ENCODE results near the gene CYP26B1.

CYP26B1 gene, protein sequence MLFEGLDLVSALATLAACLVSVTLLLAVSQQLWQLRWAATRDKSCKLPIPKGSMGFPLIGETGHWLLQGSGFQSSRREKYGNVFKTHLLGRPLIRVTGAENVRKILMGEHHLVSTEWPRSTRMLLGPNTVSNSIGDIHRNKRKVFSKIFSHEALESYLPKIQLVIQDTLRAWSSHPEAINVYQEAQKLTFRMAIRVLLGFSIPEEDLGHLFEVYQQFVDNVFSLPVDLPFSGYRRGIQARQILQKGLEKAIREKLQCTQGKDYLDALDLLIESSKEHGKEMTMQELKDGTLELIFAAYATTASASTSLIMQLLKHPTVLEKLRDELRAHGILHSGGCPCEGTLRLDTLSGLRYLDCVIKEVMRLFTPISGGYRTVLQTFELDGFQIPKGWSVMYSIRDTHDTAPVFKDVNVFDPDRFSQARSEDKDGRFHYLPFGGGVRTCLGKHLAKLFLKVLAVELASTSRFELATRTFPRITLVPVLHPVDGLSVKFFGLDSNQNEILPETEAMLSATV

DNA sequence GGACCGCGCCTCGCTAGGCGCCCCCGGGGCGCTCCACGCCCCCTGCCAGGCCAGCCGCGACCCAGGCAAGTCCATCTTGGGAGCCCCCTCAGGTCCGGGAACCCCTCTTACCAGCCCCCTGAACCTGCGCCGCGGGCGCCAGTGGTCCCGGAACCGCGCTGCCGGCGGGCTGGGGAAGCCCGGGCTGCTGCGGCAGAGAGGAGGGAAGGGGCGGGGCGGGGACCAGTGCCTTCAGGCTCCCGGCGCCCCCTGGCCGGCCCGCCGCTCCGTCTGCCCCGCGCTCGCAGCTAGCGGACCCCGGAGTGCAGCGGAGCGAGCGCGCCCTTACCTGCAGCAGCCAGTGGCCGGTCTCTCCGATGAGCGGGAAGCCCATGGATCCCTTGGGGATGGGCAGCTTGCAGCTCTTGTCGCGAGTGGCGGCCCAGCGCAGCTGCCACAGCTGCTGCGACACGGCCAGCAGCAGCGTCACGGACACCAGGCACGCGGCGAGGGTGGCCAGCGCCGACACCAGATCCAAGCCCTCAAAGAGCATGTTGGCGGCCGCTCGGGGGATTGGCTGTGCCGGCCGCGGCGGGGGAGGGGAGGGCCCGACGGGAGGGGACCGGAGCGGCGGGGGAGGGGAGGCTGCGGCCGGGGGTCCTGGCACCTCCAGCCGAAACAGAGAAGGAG is at the start of gene CYP26B1:
Gene CYP26B1 (minus strand): TSS at position 560 of the 669 bp plus-strand sequence. CDS start 28 bp downstream, at position 532.
- no peak for DNase-seq

DNA sequence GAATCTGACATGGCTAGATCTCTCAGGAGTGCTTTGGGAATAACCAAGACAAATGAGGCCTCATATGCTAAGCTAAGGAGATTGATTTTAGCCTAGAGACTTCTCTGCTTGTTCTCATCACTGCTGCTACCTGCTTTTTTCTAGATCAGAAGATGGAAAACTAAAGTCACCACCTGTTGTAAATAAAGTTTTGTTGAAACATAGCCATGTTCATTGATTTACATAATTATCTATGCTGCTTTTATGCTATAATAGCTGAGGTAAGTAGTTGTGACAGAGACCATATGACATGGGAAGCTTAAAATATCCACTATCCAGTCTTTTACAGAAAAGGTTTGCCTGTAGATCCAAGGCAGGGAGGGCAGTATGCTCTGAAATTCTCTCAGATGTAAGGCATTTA is 46.1 kb upstream of the CYP26B1 start:
- DNase-seq = no peak

DNA sequence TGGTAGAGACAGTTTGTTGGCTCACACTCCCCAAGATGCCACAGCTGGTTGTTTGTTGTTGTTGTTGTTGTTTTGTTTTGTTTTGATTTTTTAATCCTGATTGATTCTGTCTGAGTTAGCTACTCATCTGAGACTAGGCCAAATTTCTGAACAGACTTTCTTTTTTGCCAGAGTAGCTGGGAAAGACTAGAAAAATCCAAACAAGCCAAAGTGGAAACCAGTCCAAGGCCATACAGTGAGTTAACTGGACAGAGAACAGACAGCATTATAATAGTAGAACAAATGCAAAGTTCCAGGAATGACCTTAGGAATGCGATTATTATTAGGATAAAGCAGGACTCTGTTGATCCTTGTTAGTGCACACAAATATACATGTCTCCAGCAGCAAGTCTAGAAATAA is 43.8 kb upstream of the CYP26B1 start:
- no peak for DNase-seq

DNA sequence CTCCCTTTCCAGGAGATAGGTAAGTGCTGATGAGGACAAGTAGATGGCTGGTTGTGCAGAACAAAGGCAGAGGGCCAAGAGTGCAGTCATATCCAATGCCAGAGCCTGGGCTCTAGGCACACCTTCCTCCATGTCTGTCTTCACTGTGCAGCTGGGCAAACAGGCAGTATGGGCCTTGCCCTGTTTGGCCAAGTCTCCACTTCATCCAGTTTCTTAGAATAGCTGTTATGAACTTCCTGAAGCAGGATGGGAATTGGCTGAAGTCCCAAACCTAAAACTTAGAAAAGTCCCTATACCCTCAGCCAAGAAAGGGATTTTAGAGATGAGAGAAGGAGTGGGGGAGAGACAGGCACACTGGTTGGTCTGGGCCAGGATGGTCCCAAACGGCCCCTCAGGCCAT is 37.5 kb upstream of the CYP26B1 start:
- DNase-seq = no peak

DNA sequence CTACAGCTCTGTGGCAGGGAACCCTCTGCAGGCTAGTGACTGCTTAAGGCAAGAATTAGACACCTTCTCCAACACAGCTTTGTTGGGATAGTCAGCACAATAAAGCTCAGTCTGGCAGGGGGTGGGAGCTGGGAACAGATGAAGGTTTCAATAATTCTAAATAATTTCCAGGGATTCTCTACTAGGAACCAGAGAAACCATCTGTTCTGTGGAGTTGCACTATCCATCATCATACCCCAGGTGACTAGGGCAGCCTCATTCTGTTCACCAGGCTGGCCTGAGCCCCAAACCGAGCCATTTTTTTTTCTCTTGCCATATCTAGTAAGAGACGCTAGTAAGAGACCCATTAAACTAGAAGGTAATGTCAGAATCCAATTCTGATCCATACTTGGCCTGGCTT is 35.8 kb upstream of the CYP26B1 start:
- no peak for DNase-seq

DNA sequence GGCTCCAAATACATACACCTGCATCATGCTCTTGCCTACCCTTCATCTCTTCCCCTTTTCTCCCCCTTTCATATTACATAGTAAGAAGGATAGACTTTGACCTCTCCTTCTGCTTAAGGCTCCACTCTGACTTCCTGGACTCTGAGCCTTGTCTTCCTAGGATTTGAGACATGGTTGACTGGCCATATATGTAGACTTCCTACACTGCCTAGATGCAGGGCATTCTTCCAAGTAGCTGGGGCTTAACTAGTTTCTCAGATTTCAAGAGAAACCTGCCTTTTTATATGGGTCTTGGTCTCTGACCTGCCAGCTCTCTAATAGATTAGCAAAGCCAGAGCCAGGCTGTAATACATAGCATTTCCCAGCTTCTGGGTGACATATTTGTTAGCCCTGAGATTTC is 35.4 kb upstream of the CYP26B1 start:
- no peak for DNase-seq

DNA sequence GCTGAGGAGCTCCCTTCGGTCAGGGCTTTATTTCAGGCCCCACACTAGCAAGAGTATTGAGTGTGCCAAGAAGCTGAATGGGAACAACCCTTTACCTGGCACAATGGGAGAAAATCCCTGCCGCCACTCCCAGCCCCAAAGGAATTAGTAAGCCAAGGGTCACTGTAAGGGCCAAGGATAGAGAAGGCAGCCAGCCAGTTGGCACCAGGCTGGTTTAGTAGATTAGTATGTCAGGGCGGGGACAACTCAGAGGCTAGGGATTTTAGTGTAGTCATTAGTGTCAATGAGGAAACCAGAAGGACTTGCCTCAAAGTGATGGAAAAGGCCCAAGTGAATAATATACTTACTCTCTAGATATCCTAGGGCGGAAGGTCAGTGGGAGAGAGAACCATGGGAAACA is 34.9 kb upstream of the CYP26B1 start:
- DNase-seq = no peak

DNA sequence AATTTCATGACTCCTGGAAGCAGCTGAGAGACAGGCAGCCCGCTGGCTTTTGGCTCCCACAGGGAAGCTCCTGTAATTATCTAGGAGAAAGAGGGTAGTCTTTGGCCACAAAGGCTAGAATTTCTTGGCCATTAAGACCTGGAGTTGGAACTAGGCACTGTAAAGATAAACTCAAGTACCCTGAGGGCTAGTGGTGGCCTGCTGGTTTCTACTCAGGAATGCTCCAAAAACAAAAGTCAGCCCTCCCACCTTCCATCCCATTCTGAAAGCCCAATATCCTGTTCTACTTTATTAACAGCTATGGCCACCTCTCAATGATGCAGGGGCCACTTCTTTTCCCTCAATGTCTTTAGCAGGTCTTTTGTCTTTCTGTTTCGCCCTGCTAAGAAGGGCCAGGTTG is 34.0 kb upstream of the CYP26B1 start:
- no peak for DNase-seq

DNA sequence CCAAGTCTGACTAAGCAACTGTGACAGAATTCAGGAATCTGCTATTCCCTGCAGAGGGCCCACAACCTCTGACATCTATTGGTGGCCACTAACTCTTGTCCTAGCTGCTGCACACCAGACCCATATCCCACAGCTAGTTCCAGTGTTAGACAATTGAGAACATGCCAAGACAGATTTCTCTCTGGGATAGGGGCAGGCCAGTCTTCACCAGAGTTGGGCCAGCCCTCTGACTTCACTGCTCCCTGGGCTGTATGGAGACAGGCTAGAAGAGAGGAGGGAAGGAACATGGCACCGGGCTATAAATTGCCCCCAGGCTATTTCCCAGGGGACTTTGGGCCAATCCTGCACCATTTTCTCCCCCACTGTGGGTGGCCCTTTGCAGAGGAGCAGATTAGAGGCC is 32.7 kb upstream of the CYP26B1 start:
- DNase-seq = no peak

DNA sequence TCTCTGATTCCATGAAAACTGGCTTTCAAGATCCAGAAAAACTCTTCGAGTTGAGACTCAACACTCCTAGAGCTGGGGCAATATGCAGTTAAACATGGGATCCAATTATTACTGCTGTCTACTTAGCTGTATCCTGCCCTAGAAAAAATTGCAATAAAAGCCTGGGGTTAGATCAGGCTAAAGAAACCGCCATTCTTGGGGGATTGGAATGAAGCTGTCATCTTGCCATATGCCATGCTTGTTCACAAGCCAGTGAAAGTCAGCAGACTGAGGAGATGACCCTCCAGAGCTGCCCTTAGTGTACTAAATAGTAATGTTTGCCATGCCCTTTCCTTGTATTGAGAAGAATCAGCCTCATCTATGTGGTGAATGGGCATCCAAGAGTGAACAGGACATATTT is 30.9 kb upstream of the CYP26B1 start:
- no peak for DNase-seq

DNA sequence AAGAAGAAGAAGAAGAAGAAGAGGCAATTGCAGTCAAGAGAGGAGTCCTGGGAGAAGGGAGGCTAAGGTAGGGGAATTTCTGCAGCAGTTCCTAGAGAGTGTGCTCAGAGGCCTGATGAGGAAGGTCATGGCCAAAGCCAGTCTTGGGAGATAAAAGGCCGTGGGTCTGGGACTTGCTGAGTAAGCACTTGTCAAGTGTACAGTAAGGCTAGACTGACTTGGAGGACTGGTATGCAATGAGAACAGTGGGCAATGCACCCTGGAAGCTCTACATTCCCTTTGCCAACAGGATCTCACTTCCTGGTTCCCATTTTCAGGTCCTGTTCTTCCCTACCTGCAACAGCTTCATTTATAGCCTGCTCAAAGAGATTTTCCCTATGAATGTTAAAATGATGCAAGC is 28.6 kb upstream of the CYP26B1 start:
- DNase-seq = no peak

DNA sequence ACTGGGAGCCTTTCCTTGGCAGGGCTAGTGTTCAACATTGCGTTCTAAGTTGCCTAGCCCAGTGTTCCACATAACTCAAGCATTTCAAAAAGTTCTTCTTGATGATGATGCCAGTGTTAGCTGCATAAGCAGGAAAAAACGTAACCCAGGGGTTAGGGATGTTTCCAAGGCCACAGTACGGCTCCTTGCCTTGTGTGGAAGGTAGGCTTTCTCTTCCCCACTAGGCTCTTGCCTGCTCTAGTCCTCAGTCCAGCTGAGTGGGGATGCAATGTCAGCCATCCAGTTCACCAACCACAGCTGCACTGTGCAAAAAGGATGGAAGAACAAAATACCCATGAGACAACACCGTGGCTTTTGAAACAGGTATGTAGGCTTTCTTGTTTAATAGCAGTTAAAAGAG is 28.0 kb upstream of the CYP26B1 start:
- no peak for DNase-seq

DNA sequence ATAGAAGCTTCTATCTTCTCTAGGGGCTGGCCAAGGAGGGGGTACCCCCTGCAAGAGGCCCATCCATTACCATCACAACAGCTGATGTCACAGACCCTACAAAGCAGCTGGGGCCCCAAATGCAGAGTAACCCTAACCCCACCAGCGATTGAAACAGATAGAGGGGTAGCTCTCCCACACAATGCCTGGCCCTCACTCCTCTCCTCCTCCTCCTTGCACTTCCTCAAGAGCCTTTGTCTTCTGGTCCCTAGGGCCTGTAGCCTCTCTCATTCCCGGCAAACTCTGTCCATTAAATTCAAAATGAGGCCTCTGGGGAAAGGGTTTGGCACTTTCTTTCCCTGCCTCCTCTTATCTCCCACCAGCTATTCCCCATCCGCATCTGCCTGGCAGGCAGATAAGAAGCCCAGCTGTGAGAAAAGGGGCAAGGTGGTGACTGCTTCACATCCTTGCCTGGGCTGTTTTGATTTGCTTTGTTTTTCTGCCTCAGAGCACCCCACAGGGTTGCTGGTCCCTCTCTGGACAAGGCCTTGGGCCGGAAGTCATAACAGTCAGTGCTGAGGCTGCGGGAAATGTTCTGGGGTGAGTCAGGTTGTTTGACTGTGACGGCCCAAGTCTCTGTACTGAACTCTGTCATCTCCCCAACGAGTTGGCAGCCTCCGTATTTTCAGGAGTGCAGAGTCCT is 26.1 kb upstream of the CYP26B1 start:
- DNase-seq = no peak

DNA sequence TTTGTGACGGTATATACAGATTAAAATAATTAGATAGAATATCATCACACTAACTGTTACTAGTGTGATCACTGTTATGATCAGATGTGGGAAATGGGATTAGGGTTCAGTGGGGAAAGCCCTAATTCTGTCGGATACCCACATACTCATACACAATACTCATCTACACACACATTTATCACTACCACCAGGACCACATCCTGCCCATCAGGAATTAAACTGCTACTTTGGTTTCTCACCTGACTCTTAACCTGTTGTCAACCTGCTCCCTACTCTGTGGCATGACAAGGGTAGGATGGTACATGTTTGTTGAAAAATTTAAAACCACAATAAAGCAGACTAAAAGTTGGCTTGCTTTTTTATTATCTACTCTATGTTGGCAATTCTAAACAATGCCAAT is 24.8 kb upstream of the CYP26B1 start:
- DNase-seq = no peak

DNA sequence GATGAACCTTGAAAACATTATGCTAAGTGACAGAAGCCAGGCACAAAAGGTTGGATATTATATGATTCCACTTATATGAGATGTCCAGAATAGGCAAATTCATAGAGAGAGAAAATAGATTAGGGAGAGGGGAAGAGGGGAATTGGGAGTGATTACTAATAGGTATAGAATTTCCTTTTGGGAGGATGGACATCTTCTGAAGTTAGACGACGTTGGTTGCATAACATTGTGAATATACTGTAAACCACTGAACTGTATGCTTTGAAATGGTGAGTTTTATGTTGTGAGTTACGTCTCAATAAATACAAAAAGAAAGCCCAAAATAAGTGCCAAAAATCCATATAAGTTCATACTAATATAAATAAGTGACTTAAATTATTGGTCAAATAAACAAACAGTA is 18.6 kb upstream of the CYP26B1 start:
- no peak for DNase-seq

DNA sequence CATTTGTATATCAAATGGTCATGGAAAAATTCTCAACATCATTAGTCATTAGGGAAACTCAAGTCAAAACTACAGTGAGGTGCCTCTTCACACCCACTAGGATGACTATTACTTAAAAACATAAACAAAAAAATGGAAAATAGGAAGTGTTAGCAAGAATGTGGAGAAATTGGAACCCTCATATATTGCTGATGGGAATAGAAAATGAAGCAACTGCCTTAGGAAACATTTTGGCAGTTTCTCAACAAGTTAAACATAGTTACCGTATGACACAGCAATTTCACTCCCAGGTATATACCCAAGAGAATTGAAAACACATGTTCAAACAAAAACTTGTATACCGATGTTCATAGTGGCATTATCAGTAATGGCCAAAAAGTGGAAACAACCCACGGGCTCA is 18.1 kb upstream of the CYP26B1 start:
- DNase-seq = no peak

DNA sequence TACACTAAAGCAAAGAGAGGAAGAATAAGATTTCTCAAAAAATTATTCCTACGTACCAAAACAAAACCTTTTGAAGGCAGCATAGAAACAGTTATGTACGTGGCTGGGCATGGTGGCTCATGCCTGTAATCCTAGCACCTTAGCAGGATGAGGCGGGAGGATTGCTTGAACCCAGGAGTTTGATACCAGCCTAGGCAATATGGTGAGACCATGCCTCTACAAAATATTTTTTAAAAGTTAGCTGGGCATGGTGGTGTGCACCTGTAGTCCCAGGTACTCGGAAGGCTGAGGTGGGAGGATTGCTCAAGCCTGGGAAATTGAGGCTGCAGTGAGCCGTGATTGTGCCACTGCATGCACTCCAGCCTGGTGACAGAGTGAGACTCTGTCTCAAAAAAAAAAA is 14.9 kb upstream of the CYP26B1 start:
- DNase-seq = no peak

DNA sequence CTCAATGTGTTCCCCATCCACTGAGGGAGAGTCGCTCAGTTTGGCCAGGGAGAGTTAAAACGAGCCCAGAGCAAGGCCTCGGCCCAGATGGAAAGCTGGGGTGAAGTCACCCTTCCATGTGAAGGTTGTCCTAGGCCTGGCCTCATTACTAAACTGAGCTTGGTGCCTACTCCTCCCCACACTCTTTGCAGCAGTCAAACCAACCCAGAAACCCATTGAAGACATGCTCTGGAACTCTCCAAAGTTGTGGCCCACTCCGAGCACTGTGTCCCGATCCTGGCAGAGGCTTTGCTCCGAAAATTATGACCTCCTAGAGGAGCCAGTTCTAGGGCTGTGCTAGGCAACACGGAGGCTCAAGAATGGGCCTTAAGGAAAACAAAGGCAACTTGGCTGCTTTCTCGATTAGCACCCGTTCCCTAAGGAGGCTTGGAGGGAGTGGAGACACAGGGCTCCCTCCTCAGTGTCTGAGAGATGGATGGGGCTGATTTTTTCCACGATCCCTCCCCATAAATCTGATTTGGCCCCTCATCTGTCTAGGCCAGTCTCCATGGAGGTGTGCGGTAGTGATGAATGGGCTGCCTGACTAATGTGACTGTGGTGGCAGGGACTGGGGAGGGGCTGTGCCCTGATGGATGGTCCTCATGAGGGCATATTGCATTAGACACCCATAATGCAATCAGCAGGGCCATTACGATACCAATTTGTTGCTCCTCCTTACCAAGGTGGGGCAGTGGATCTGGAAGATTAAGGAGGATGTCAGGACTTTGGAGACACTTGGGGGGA is 11.7 kb upstream of the CYP26B1 start:
- DNase-seq = no peak

DNA sequence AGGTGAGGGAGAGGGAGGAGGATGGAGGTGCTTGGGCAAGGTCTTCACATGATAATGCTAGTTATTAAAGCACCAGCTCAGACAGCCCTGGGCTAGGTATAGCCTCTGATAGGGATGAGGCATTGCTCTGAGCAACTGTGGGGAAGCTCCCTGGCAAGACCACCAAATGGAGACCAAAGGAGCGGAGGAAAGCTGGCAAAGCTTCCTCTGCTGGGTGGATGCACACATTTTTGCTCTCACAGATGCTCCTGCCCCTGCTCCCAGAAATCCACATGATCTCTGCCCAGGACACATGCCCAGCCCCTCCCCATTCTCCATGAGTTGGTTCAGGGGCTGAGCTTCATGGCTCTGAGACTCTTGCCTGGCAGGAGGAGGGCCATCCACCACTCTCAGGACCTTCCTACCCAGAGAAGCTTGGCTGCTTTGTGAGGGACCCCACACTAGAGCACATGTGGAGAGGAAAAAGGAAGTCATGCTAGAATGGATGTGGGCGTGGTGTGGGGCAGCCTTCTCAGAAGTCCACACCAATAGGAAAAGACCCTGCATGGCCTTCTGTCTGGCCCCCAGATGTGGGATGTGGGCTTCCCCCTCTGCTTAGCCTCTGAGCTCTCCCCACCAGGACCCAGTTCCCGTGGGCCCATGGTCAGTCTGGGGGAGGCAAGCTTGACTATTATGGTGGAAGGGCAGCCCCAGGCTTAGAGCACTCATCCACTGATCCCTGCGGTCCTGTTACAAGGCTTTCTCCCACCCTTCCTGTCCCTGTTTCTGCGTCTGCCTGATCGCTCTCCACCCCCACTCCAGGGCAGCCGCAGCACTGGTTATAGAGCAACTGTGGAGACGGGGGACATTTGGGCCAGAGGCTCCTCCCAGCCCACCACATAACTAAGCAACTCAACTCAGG is 10.5 kb upstream of the CYP26B1 start:
- DNase-seq = no peak

DNA sequence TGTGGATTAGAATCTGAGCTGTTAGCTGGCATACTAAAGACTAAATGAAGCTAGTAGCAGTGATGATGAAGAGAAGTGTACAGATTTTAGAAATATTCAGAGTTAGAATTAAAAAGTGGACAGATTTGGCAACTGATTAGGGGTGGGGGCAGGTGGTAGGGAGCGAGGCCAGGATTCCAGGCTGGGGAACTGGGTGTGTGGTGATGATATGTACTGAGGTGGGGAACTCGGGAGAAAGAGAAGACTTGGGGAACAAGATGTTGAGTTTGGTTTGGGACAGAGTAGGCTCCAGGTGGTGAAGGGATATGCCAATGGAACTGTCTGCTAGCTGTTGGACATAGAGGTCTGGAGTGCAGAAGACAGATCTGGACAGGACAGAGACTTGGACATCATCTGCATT is 9.2 kb upstream of the CYP26B1 start:
- DNase-seq = no peak

DNA sequence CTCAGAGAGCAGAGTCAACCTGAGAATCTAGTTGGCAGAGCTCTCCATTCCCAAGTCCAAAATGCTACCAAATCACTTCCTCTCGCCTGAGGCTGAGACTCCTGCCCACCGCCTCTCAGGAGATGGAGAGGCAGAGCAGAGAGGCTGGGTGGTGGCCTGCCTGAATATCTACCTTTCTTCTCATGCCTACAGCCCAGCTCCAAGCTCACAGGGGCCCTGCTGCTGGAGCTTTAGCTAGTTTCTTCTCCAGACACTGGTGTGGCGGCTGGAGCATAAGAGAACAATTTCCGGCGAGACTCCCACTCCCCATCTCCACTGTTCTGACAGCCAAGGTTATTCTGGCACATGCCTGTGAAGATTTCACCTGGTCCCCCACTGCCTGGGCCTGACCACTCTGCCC is 8.1 kb upstream of the CYP26B1 start:
- no peak for DNase-seq

DNA sequence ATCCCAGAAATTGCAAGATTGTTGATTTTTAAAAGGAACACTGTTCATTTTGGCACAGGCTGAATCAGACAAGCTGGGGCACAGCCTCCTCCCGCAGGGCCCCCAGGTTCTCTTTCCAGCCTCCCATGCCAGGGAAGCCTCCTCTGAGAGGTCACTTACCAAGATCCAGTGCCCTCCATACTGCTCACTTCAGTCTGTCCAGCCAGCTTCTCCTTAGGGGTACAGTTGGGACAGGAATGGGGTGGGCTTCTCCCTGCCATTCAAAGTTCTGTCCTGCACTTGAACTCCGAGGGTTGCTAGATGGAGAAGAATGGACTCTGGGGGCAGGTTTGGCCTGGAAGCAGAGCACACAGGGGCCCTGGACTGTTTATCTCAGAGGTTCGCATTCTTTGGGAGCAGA is 7.5 kb upstream of the CYP26B1 start:
- no peak for DNase-seq

All from SHP77 (cell line).